ENCODE measurements around the gene ERLEC1.

The ERLEC1 gene

GRCh38 chr2:53852532-53852931, 65.7 kb downstream of the ERLEC1 start:
- DNase-seq (ENCODE audit: low read depth): no peak
- no peak overlapping the region for H3K4me3 ChIP-seq (ENCODE audit: low read depth, low read length)
- TF ChIP-seq CTCF (IDR thresholded peaks at IDR 0.05; ENCODE audit: control insufficient read depth, extremely low read depth, insufficient read depth): no peak

GRCh38 chr2:53854678-53855077, 67.8 kb downstream of the ERLEC1 start:
- H3K4me3 ChIP-seq (ENCODE audit: low read depth, low read length): no peak overlapping the region
- no peak for TF ChIP-seq CTCF (IDR thresholded peaks at IDR 0.05; ENCODE audit: control insufficient read depth, extremely low read depth, insufficient read depth)
- DNase-seq (ENCODE audit: low read depth): no peak

GRCh38 chr2:53856272-53856671, 69.4 kb downstream of the ERLEC1 start:
- TF ChIP-seq CTCF (IDR thresholded peaks at IDR 0.05; ENCODE audit: control insufficient read depth, extremely low read depth, insufficient read depth): no peak
- DNase-seq (ENCODE audit: low read depth): no peak
- H3K4me3 ChIP-seq (ENCODE audit: low read depth, low read length): no peak overlapping the region

- no peak for TF ChIP-seq CTCF (IDR thresholded peaks at IDR 0.05; ENCODE audit: control insufficient read depth, extremely low read depth, insufficient read depth)
- no peak within 1 kb of the TSS for H3K4me3 ChIP-seq (ENCODE audit: low read depth, low read length)
- DNase-seq (ENCODE audit: low read depth): no peak
These were observed 72.7 kb downstream of the ERLEC1 start, which contains the start of gene GPR75 for GRCh38 chr2:53859206-53860181. Gene GPR75 (minus strand): TSS chr2:53859967. CDS start chr2:53854756, 5,211 bp downstream.

DNA sequence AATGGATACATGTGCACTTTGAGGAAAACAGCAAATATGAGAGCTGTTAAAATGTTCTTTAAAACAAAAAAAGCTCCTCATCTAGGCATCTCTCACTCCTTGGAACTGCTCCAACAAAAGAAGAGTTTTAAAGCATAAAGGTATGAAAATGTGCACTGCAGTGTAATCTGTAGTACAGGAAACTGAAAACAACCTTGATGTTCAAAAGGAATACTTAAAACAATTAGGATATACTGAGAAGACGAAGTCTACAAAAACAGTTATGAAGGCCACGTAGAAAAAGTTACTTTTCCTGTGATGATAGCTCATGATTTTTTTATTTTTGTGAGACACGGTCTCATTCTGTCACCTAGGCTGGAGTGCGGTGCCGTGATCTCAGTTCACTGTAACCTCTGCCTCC, 75.0 kb downstream of the ERLEC1 start:
- no peak overlapping the region for H3K4me3 ChIP-seq (ENCODE audit: low read depth, low read length)
- DNase-seq (ENCODE audit: low read depth): no peak
- no peak for TF ChIP-seq CTCF (IDR thresholded peaks at IDR 0.05; ENCODE audit: control insufficient read depth, extremely low read depth, insufficient read depth)

DNA sequence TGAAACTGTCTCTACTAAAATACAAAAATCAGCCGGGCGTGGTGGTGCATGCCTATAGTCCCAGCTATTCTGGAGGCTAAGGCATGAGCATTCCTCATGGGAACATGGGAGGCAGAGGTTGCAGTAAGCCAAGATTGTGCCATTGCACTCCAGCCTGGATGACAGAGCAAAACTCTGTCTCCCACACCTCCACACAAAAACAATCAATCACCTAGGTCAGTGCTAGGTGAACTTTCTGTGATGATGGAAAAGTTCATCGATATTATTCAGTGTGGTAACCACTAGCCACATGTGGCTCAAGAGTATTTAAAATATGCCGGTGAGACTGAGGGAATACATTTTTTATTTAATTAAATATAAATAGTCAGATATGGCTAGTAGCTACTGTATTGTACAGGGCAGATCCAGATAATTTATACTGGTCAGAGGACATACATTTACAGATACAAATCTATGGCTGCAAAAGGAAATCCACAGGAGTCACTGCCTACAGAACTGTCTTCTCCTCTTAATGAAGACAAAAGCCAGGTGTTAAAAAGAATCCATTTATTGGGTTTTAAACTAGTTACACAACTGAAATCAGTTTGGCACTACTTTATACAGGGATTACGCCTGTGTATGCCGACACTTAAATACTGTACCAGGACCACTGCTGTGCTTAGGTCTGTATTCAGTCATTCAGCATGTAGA, 76.8 kb downstream of the ERLEC1 start:
- no peak overlapping the region for H3K4me3 ChIP-seq (ENCODE audit: low read depth, low read length)
- no peak for DNase-seq (ENCODE audit: low read depth)
- TF ChIP-seq CTCF (IDR thresholded peaks at IDR 0.05; ENCODE audit: control insufficient read depth, extremely low read depth, insufficient read depth): no peak

All from LNCaP clone FGC (cell line).